HL-60/S4 treated with phorbol 12-myristate 13-acetate at 8.2 ng/mL for 4 days and 3 days (cell line): ENCODE measurements around the gene CLDN7.

Experiments used
- in situ Hi-C: fragments of 300-500 bp; cut with MboI; formaldehyde crosslinking; loops from 2 replicates; pipeline ENCODE4 v1.15.0; 2022; ENCODE audit warnings: low sequenced_read_pairs

Gene CLDN7

GRCh38 chr17:7238420-7239090 is 23.7 kb downstream of the CLDN7 start:
- in situ Hi-C loops = no loop called here

GRCh38 chr17:7237761-7238419 is 24.4 kb downstream of the CLDN7 start:
- in situ Hi-C loops = no loop called here

DNA sequence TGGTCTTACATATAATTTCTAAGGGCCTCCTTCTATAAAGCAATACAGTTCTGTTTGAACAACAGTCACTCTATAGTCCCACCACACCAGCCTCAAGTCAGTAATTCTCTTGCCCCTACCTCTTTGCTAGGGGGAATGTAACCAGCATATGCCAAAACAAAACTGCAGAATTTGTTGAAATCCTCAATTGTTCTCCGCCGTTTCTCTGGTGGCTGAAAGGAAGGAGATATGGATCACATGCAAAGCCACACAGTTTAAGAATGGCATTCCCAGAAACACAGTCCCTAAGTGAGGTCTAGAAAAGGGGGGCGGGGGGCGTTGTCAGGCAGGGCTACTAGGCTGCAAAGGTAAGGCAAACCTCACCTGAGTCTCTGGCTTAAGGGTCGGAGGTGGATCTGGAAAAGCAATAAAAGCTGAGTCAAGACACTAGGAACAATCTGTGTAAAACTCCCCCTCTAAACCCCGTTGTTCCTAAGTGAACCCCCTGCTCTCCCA is 25.0 kb downstream of the CLDN7 start:
- in situ Hi-C loops = no loop called here

DNA sequence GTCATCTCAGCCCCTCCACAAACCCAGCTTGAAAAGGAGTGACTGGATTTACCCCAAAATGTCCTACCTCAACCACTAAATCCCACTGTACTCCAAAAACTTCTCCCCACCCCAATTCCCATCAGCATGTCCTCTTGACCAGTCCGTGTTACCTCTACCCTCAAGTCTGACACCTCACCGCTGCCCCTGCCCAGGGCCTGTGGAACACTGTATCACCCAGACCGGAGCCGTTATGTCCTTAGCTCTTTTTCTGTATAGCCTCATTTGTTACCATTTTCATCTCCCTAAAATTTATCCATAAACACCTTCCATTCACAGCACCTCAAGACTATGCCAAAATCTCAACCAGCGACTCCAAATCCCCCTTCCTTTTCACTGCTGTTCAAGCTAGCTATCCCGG is 25.5 kb downstream of the CLDN7 start:
- in situ Hi-C loops = no loop called here

- in situ Hi-C loops = no loop called here
Observed at GRCh38 chr17:7235693-7236665, 26.3 kb downstream of the CLDN7 start.

- in situ Hi-C loops = no loop called here
Observed at GRCh38 chr17:7234083-7234951, 28.0 kb downstream of the CLDN7 start, which contains the start of gene DVL2. TSS of gene DVL2 (minus strand) at chr17:7234517. CDS start at chr17:7234262, 255 bp downstream.

DNA sequence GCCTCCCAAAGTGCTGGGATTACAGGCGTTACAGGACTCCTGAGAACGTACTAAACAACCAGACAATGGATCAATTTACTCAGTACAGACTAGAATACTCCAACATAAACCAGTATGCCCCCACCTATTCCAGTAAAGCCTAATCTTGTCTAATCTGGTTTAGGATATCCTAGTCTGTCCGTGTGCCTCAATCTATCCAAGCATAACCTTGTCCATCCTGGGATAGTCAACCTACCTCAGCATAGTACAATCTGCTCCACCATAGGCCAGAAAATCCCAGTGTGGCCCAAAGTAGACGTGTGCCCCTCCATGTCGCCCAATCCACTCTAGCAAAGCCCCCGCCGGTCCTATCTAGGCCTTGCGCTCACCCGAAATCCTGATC is 28.6 kb downstream of the CLDN7 start:
- in situ Hi-C loops = no loop called here

GRCh38 chr17:7232114-7232513 is 30.2 kb downstream of the CLDN7 start:
- in situ Hi-C loops = no loop called here

GRCh38 chr17:7229504-7229903 is 32.8 kb downstream of the CLDN7 start:
- in situ Hi-C loops = no loop called here

DNA sequence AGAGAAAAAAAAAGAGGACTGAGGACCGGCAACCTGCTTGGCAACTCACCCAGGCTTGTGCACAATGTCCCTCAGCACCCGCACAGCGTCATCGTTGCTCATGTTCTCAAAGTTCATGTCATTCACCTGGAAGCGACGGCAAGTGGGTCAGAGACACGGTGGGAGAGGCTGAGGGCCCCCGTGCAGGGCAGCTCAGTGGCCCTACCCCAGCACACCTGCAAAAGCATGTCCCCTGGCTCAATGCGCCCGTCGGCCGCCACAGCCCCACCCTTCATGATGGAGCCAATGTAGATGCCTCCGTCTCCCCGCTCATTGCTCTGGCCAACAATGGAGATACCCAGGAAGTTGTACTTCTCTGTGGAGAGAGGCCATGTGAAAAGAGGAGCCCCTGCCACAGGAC is 33.4 kb downstream of the CLDN7 start:
- in situ Hi-C loops = no loop called here

DNA sequence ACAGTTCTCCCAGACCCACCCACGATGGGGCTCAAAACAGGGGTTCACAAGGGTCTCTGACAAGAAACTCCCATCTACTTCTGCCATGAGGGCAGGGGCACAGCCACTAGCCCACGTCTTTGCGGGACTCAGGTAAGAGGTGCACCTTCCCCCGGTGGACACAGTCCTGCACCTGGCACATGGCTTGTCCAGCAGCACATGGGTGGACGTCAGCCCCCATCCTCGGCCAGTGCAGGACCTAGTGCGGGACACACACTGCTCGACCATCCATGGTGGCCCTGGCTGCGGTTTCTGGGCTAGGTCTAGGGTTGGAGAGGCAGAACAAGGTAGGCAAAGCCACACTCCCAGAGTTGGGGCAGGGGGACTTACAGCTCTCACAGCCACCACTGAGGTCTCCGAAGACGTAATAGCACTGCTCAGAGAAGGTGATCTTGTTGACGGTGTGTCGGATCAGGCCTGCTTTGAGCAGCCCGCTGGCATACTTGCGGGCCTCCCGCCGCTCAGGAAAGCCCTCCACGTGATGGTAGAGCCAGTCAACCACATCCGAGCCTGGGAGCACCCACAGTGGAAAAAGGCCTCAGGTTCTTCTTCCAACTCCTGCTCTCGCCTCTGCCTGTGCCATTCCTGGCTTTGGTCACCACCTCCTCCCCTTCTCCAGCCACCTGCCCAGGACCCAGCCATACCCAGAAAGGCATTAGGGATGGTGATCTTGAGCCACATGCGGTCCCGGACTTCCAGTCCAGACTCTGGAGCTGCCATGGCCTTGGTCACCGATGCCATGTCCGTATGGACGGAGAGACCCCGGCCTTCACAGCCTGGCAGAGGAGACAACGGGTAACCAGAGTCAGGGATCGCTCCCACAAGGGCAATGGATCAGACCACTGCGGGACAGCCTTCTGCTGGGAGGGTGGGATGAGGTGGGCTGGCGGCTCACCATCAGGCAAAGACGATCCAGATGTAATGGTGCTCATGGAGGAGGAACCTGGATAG is 35.3 kb downstream of the CLDN7 start:
- in situ Hi-C loops = no loop called here

DNA sequence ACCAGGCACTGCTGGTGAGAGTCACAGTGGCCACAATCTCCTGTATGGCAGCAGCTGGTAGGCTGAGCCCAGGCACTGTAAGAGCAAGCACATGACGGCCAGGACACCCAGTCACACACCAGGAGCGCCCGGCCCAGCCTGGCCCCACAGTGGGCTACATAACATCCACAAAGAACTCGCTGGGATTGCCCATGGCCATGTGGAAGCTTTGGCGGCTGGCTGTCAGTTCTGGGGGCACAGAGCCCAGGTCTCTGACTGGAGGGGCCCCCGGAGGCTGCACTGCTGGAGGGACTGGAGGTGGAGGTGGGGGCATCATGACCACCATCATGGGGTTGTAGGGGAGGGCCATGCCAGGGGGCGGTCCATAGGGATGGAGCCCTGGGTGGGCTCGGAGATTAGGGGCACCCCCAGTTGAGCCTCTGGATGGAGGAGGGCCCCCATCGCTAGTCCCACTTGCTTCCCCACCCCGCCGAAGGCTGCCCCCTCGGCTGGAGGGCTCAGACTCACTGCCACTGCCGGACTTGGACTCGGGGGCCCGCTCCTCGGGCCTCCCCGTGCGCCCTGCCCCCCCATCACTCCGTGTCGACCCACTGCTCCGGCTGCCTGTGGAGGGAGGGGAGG is 36.5 kb downstream of the CLDN7 start:
- in situ Hi-C loops = no loop called here

DNA sequence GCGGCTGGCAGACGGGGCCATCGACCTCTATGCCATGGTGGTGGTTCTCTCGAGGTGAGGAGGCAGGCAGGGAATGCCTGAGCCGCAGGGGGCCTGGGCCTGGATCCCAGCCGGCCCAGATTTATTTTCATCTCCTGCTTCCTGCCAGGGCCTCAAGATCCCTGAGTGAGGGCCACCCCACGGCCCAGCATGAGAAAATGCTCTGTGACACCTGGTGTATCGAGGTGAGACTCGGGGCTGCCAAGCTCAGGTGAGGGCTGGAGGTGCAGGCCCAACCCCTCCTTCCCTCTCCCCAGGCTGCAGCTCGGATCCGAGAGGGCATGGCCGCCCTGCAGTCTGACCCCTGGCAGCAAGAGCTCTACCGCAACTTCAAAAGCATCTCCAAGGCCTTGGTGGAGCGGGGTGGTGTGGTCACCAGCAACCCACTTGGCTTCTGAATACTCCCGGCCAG is 37.6 kb downstream of the CLDN7 start:
- in situ Hi-C loops = no loop called here

DNA sequence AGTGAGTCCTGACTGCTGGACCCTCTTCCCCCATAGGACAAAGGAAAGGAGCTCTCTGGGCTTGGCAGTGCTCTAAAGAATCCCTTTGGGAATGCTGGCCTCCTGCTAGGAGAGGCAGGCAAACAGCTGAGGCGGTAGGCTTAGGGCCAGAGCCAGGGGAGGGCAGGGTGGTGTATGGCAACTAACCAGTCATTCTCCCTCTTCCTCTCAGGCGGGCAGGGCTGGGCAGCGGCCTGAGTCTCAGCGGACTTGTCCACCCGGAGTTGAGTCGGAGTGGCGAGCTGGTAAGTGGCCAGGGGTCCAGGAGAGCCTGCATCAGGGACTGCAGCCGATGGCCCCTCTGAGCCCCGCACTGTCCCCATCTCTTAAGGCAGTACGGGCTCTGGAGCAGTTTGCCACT is 38.2 kb downstream of the CLDN7 start:
- in situ Hi-C loops = no loop called here

DNA sequence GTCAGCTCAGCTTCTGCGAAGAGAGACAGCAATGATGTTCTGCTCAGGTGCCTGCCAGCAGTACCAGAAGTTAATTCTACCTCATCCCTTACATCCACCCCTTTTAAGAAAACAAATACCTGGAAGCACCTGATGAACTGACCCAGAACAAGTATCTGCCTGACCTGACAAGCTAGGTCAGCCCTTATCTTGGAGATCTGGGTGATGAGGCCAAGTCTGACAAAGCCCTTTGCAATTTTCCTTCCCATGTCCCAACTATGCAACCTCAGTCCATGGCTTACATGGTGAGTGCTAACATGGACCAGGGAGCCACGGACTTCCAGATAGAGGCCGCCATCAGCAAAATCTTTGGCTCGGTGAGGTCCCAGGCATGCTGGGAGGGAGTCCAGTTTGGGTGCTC is 38.9 kb downstream of the CLDN7 start:
- in situ Hi-C loops = no loop called here

DNA sequence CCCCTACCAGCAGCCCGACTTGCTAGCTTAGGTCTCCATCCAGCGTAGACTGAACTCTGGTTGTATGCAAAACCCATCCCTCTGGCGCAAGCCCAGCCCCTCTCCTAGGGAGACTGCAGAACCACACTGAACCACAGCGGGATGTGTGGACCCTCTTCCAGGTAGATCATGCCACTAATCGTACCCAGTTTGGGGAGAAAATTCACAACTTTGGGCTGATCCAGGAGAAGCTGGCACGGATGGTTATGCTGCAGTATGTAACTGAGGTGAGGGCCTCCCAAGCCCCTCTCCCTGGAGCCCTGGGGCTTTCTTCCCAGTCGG is 39.3 kb downstream of the CLDN7 start:
- in situ Hi-C loops = no loop called here

- in situ Hi-C loops = no loop called here
Observed at GRCh38 chr17:7222093-7222971, 39.9 kb downstream of the CLDN7 start.
